PC-3 (cell line): ENCODE measurements around the gene SLC34A1. TPM values are rescaled to one million over a fixed set of nuclear protein-coding genes. Genes with fewer than 3 reads are reported as not detected.

Experiments
- ATAC-seq: fragments of 200-7000 bp; cut with Tn5 transposase; 2 replicates; pipeline ENCODE4 v1.9.1; 2020; ENCODE audit warnings: mild to moderate bottlenecking, moderate library complexity
- BruUV-seq: library from RNA; stranded (reverse); fragments of 400-500 nt; replicated peaks from 2 replicates; lab custom pipeline; 2021; lab: Mats Ljungman, UMichigan
- CTCF ChIA-PET: fragments of 300-600 bp; sonication (Branson Sonifier 250); formaldehyde crosslinking; loops from one replicate; lab custom pipeline; 2022; ENCODE audit warnings: antibody characterized with exemption; lab: Charles Lee
- POLR2A ChIA-PET: fragments of 300-600 bp; sonication (Branson Sonifier 250); formaldehyde crosslinking; loops from one replicate; lab custom pipeline; 2022; ENCODE audit warnings: antibody characterized with exemption; ENCODE audit not compliant: unreplicated experiment; lab: Charles Lee
- DNase-seq: peaks from one replicate; pipeline ENCODE4 v3.0.0-alpha.2; 2015
- H2AFZ ChIP-seq: fragments of 300-600 bp; sonication (generic); 2 replicates; pipeline ENCODE4 v1.6.0; 2016; ENCODE audit warnings: antibody characterized with exemption, low read length
- H3F3A ChIP-seq: fragments of 300-600 bp; sonication (generic); one replicate; pipeline ENCODE4 v1.6.0; 2017; ENCODE audit warnings: antibody characterized with exemption, low read length, control low read depth, mild to moderate bottlenecking; ENCODE audit not compliant: unreplicated experiment
- H3K27ac ChIP-seq: fragments of 300-600 bp; sonication (generic); 2 replicates; pipeline ENCODE4 v1.5.1; 2016; ENCODE audit warnings: mild to moderate bottlenecking, low read length
- H3K27me3 ChIP-seq: fragments of 300-600 bp; sonication (generic); 2 replicates; pipeline ENCODE4 v1.6.1; 2016; ENCODE audit warnings: low read length, mixed read lengths
- H3K36me3 ChIP-seq: fragments of 300-600 bp; sonication (generic); 2 replicates; pipeline ENCODE4 v1.6.1; 2016; ENCODE audit warnings: low read depth, mixed run types, low read length, mixed read lengths
- H3K4me1 ChIP-seq: fragments of 300-600 bp; sonication (generic); 2 replicates; pipeline ENCODE4 v1.5.1; 2016; ENCODE audit warnings: low read length; ENCODE audit not compliant: insufficient read depth
- H3K4me2 ChIP-seq: fragments of 300-600 bp; sonication (generic); 2 replicates; pipeline ENCODE4 v1.6.0; 2016; ENCODE audit warnings: low read length
- H3K4me3 ChIP-seq: fragments of 300-600 bp; sonication (generic); 2 replicates; pipeline ENCODE4 v1.5.1; 2016; ENCODE audit warnings: mild to moderate bottlenecking, low read length, mixed read lengths
- H3K79me2 ChIP-seq: fragments of 300-600 bp; sonication (generic); 2 replicates; pipeline ENCODE4 v1.6.1; 2017; ENCODE audit warnings: low read length, mixed read lengths
- H3K9ac ChIP-seq: fragments of 300-600 bp; sonication (generic); 2 replicates; pipeline ENCODE4 v1.6.0; 2016; ENCODE audit warnings: mild to moderate bottlenecking, low read length
- H3K9me2 ChIP-seq: fragments of 300-600 bp; sonication (generic); replicated peaks from 2 replicates; pipeline ENCODE4 v1.6.1; 2016; ENCODE audit warnings: mixed run types, low read length, mixed read lengths
- H3K9me3 ChIP-seq: fragments of 300-600 bp; sonication (generic); 2 replicates; pipeline ENCODE4 v1.6.1; 2016; ENCODE audit warnings: low read length, mixed read lengths
- H4K20me1 ChIP-seq: fragments of 300-600 bp; sonication (generic); 2 replicates; pipeline ENCODE4 v1.6.1; 2016; ENCODE audit warnings: low read length, mixed read lengths
- CTCF ChIP-seq: fragments of 300-600 bp; sonication (generic); conservative IDR thresholded peaks from 2 replicates; pipeline ENCODE4 v1.5.1; 2017; ENCODE audit warnings: antibody characterized with exemption, low read depth, mild to moderate bottlenecking, low read length
- EZH2 ChIP-seq: fragments of 300-600 bp; sonication (generic); IDR thresholded peaks from one replicate; pipeline ENCODE4 v1.6.1; 2017; ENCODE audit warnings: antibody characterized with exemption, mild to moderate bottlenecking, low read length; ENCODE audit not compliant: unreplicated experiment
- EZH2phosphoT487 ChIP-seq: fragments of 300-600 bp; sonication (generic); IDR thresholded peaks from 2 replicates; pipeline ENCODE4 v1.6.1; 2018; ENCODE audit warnings: mild to moderate bottlenecking, antibody characterized with exemption, low read length, borderline replicate concordance
- intact Hi-C: fragments of 100-400 bp; cut with micrococcal nuclease; formaldehyde crosslinking; loops from 2 replicates; pipeline ENCODE4 v1.9.0; 2023
- total RNA-seq: library from RNA; depleted of rRNA; stranded (reverse); fragments of >200 nt; gene quantifications from 2 replicates; pipeline ENCODE4 v1.2.3, GENCODE V29; 2014

Gene SLC34A1
- total RNA-seq, 1 experiment from 2014 or later: 0.07 TPM

- BruUV-seq: no TSS peak
- POLR2A ChIA-PET: interaction anchor here (0.6 kb wide), 1 partner anchor 11 kb away, joined by 3 read pairs; no protein-coding TSS in a partner anchor
- no peaks in the 10 kb centered on the region for H3F3A ChIP-seq
- no peaks in the 10 kb centered on the region for H3K9me2 ChIP-seq
- DNase-seq: peak; percentile 70
- H3K4me3 ChIP-seq: peak within 1 kb of the TSS; percentile 73
- H3K9ac ChIP-seq: peak within 1 kb of the TSS; percentile 67
- H3K27me3 ChIP-seq: no peaks in the 10 kb centered on the region
- no peaks in the 10 kb centered on the region for H3K36me3 ChIP-seq
- peak within 1 kb of the TSS; percentile 92 for H2AFZ ChIP-seq
- H3K9me3 ChIP-seq: no peaks in the 10 kb centered on the region
- peak; percentile 88 for ATAC-seq
- H3K4me1 ChIP-seq: peaks cover 16% of the 10 kb centered on the region
- intact Hi-C loops: no loop called here
- CTCF ChIA-PET: interaction anchor here (0.5 to 1.2 kb wide), 2 partner anchors 13 to 287 kb away, joined by 4 to 9 read pairs; no protein-coding TSS in a partner anchor
- H4K20me1 ChIP-seq: no peaks in the 10 kb centered on the region
- H3K79me2 ChIP-seq: no peaks in the 10 kb centered on the region
- TF ChIP-seq EZH2 (no peak), CTCF (no peak), EZH2phosphoT487 (no peak)
- peak within 1 kb of the TSS; percentile 87 for H3K4me2 ChIP-seq
- no peak within 1 kb of the TSS for H3K27ac ChIP-seq
These were observed 26.5 kb upstream of the SLC34A1 start, which contains the start of gene RGS14 for GRCh38 chr5:177357459-177358351. Gene RGS14 (plus strand): TSS chr5:177357924. CDS start chr5:177358025, 101 bp downstream.

- no peaks in the 10 kb centered on the region for H3K9me2 ChIP-seq
- peak overlapping the region; percentile 92 for H2AFZ ChIP-seq
- no peaks in the 10 kb centered on the region for H3K79me2 ChIP-seq
- H3K27ac ChIP-seq: no peak overlapping the region
- DNase-seq: no peak
- CTCF ChIA-PET: interaction anchor here (1.2 kb wide), 1 partner anchor 12 kb away, joined by 4 read pairs; no protein-coding TSS in a partner anchor
- peak overlapping the region; percentile 87 for H3K4me2 ChIP-seq
- no peaks in the 10 kb centered on the region for H4K20me1 ChIP-seq
- peaks cover 18% of the 10 kb centered on the region for H3K4me1 ChIP-seq
- no TSS peak for BruUV-seq
- peak overlapping the region; percentile 67 for H3K9ac ChIP-seq
- peak overlapping the region; percentile 73 for H3K4me3 ChIP-seq
- no peaks in the 10 kb centered on the region for H3K27me3 ChIP-seq
- no peak for TF ChIP-seq CTCF
- no peak for TF ChIP-seq EZH2phosphoT487
- no peak for TF ChIP-seq EZH2
- POLR2A ChIA-PET: interaction anchor here (0.6 kb wide), 1 partner anchor 11 kb away, joined by 3 read pairs; no protein-coding TSS in a partner anchor
- H3K9me3 ChIP-seq: no peaks in the 10 kb centered on the region
- no peaks in the 10 kb centered on the region for H3K36me3 ChIP-seq
- ATAC-seq: no peak
- intact Hi-C loops: no loop called here
- H3F3A ChIP-seq: no peaks in the 10 kb centered on the region
These were observed 25.8 kb upstream of the SLC34A1 start for GRCh38 chr5:177358370-177358819.
